Lower leg skin (tissue), 4 donors: Measurements from ENCODE around the gene IP6K3. TPM values are rescaled to one million over a fixed set of nuclear protein-coding genes. Genes with fewer than 3 reads are reported as not detected.
A peak's percentile ranks its signal among the peaks of the same experiment; 100 is the strongest.

ENCODE experiments used
- DNase-seq, 2 donors: peaks; one replicate each; pipeline ENCODE4 v3.0.0-alpha.2; 2019; ENCODE audit warnings: low spot score in 2 of 2
- H3K4me3 ChIP-seq: fragments of 200-600 bp; sonication (generic); 2 replicates; pipeline ENCODE4 v1.5.1; 2017; ENCODE audit warnings: mild to moderate bottlenecking, low read depth; ENCODE audit not compliant: poor library complexity, severe bottlenecking
- POLR2A ChIP-seq, 2 donors: fragments of 450-650 bp; IDR thresholded peaks; one replicate each; pipeline ENCODE4 v1.6.1; 2016 to 2017; ENCODE audit warnings: antibody characterized with exemption in 2 of 2, mild to moderate bottlenecking in 1 of 2, moderate library complexity in 1 of 2
- WGBS, 2 donors: methylation state at CpG; one replicate each; pipeline ENCODE4 v1.1.5; 2018; 5-methylcytosine and 5-hydroxymethylcytosine counted together
- intact Hi-C: fragments of 100-400 bp; cut with DNase I; formaldehyde crosslinking; loops from one replicate; pipeline ENCODE4 v1.15.0; 2023; ENCODE audit warnings: low total_unique reads
- total RNA-seq, 4 donors: library from RNA; depleted of rRNA; stranded (reverse); fragments of >200 nt; gene quantifications; one replicate each; pipeline ENCODE4 v1.1.0, GENCODE V29; 2016
- TF ChIP-seq, protein P1 (sequence below), 3 donors: fragments of 450-650 bp; IDR thresholded peaks; one replicate each; pipeline ENCODE4 v1.5.1; 2016; ENCODE audit warnings: antibody characterized with exemption in 3 of 3, mild to moderate bottlenecking in 3 of 3, moderate library complexity in 2 of 3

The IP6K3 gene
- total RNA-seq, 4 donors from 2014 or later, result 0.45 TPM; not detected in 3

DNA sequence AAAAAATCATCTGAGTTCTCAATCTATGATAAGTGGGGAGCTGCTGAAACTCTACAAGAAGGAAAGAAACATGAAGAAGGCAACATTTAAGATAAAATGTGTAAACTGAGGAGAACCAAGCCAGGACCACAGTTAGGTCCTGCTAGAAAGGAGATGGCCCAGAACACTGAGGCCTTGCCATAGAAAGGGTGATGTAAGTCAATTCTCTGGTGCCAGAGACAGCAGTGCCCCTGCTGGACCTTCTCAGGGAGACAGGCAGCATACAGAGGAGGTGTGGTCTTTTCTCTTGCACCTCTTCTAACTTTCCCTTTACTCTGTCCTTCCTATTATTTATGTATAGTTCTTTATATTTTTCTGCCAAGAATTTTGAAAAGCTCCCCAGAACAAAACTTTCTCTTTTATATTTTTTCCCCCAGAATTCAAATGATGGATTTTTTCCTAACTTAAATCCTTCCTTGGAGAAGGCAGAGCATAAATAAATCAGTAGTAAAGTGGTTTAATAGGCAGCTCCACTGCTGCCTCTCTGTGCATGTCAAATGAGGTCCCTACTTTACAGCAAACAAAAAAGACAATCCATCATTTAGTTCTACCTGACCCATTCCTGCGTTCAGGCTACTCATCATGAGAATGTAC, 44.2 kb downstream of the IP6K3 start:
- 88 to 100% methylated on average over 1 of the region's 1 CpG for WGBS, 2 donors
- no peak for DNase-seq
- intact Hi-C loops, result loop anchor here (5.0 kb wide), 1 partner anchor 115 kb away; no protein-coding TSS in a partner anchor

DNA sequence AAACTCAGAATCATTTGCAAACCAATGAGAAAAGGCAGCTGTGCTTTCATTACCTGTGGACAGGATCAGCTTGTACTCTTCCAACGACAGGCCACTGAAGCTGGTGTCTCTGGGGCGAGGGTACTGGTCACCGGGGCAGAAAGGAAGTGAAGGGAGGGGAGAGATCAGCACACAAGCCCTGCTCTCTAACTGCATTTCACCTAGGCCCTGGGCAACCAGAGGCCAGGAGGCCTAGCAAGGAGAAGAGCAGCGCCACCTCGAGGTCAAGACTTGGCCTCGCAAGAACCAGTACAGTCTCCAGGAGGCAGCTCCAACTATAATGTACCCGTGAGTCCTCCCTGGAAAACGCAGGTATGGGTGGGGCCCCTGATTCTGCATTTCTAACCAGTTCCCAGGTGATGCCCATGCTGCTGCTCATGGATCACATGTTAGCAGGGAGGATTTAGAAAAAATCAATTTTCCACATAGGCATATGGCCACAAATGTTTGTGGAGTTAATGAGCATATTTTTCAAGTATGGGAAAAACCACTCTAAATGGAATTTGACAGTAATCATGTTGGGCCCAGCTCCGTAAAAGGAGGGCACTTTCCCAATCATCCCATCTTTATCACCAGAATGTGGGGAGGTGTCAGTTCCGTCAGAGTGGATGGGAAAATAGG, 46.2 kb downstream of the IP6K3 start:
- no peak for DNase-seq
- TF ChIP-seq, protein P1, sequence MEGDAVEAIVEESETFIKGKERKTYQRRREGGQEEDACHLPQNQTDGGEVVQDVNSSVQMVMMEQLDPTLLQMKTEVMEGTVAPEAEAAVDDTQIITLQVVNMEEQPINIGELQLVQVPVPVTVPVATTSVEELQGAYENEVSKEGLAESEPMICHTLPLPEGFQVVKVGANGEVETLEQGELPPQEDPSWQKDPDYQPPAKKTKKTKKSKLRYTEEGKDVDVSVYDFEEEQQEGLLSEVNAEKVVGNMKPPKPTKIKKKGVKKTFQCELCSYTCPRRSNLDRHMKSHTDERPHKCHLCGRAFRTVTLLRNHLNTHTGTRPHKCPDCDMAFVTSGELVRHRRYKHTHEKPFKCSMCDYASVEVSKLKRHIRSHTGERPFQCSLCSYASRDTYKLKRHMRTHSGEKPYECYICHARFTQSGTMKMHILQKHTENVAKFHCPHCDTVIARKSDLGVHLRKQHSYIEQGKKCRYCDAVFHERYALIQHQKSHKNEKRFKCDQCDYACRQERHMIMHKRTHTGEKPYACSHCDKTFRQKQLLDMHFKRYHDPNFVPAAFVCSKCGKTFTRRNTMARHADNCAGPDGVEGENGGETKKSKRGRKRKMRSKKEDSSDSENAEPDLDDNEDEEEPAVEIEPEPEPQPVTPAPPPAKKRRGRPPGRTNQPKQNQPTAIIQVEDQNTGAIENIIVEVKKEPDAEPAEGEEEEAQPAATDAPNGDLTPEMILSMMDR (IDR thresholded peaks at IDR 0.05), result peak in 1 of 3 donors; percentile 12
- TF ChIP-seq POLR2A (IDR thresholded peaks at IDR 0.05), result no peak
- H3K4me3 ChIP-seq, result no peak overlapping the region
- WGBS, 2 donors, result 42 to 47% methylated on average over 10 of the region's 10 CpGs
- intact Hi-C loops, result loop anchor here (5.0 kb wide), 1 partner anchor 113 kb away; no protein-coding TSS in a partner anchor

More for the DNA sequence above, 44.2 kb downstream of the IP6K3 start:
- TF ChIP-seq POLR2A (IDR thresholded peaks at IDR 0.05), result no peak
- TF ChIP-seq, protein P1 (IDR thresholded peaks at IDR 0.05), result no peak
- H3K4me3 ChIP-seq, result no peak overlapping the region

DNA sequence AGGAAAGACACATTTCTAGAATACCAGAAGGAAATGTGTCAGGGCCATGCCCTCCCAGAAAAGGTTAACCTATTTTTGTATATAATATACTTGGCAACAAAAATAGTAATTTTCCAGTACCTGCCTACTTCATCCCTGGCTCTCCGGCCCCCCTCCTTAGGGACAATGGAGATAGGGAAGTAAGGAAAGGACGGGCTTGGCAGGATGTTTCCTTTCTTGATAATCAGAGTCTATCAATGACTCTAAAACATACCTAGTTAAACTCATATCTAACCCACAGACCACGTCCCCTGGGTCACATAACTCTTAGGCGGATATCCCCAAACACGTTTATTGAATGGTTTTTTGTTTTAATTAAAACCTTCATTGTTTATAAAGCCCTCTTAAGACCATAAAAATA, 47.0 kb downstream of the IP6K3 start:
- DNase-seq, result no peak
- H3K4me3 ChIP-seq, result no peak overlapping the region
- intact Hi-C loops, result loop anchor here (5.0 kb wide), 1 partner anchor 112 kb away; no protein-coding TSS in a partner anchor
- no peak for TF ChIP-seq POLR2A (IDR thresholded peaks at IDR 0.05)
- TF ChIP-seq, protein P1 (IDR thresholded peaks at IDR 0.05), result no peak
- WGBS, 2 donors, result 39 to 48% methylated on average over 5 of the region's 5 CpGs

DNA sequence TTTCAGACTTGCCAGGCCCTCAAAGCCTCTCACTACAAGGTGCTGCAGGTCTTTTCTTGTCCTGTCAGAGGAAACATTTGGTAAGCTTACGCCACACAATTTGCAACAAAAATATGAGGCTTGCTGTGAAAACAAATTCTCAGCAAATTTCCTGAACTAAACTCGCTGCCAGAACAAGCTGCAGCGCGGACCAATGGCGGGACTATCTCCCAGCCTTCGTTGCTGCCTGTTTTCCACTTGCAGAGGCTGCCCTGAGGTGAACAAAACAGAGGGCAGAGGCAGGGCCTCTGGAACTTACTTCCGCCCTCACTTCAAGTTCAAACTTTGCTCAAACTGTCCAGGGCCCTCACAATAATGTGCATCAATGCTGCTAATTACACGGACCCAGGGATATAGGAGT, 47.6 kb downstream of the IP6K3 start:
- intact Hi-C loops, result no loop called here
- DNase-seq, result no peak
- H3K4me3 ChIP-seq, result no peak overlapping the region
- TF ChIP-seq, protein P1 (IDR thresholded peaks at IDR 0.05), result no peak
- TF ChIP-seq POLR2A (IDR thresholded peaks at IDR 0.05), result no peak
- WGBS, 2 donors, result 36 to 59% methylated on average over 8 of the region's 8 CpGs

DNA sequence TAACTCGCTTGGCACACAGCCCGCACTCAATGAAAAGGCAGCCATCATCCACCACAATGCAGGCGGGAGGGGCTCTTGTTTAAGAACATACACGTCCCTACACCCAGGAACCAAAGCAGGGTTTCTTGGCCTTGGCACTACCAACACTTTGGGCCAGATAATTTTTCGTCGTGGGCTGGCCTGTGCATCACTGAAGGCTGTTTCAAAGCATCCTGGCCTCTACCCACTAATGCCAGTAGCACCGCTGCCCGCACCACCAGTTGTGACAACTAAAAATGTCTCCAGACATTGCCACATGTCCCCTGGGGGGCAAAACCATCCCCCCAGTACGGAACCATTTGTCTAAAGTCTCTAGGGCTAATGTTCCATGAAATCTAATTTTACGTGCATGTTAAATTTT, 48.2 kb downstream of the IP6K3 start:
- WGBS, 2 donors, result 57 to 63% methylated on average over 10 of the region's 10 CpGs

More for the DNA sequence above, 48.2 kb downstream of the IP6K3 start:
- no peak overlapping the region for H3K4me3 ChIP-seq
- no peak for DNase-seq
- TF ChIP-seq POLR2A (IDR thresholded peaks at IDR 0.05), result no peak
- TF ChIP-seq, protein P1 (IDR thresholded peaks at IDR 0.05), result no peak
- intact Hi-C loops, result no loop called here
